AG04449 (cell line): ENCODE results near the gene BLOC1S3.

Experiments
- CTCF ChIA-PET: fragments of 350-600 bp; formaldehyde crosslinking; extraction: SDS; loops from one replicate; lab custom pipeline; 2021; ENCODE audit warnings: antibody characterized with exemption; lab: Yijun Ruan, JAX
- POLR2A ChIA-PET: fragments of 400-600, 350-600 bp; formaldehyde crosslinking; extraction: SDS; loops from one replicate; lab custom pipeline; 2020; ENCODE audit warnings: antibody characterized with exemption, inconsistent platforms; lab: Yijun Ruan, JAX
- DNase-seq: peaks from one replicate; pipeline ENCODE4 v3.0.0-alpha.2; 2010; ENCODE audit warnings: low read depth, low spot score
- H3K4me3 ChIP-seq: 2 replicates; pipeline ENCODE4 v1.5.1; 2011; ENCODE audit warnings: low read depth, mild to moderate bottlenecking, control low read depth, low read length
- TF ChIP-seq, protein P1 (sequence below): IDR thresholded peaks from one replicate; pipeline ENCODE4 v1.5.1; 2011; ENCODE audit warnings: mild to moderate bottlenecking, moderate library complexity, low read length, control low read depth, inconsistent platforms; ENCODE audit not compliant: insufficient read depth; ENCODE audit errors: missing control alignments

BLOC1S3 gene

DNA sequence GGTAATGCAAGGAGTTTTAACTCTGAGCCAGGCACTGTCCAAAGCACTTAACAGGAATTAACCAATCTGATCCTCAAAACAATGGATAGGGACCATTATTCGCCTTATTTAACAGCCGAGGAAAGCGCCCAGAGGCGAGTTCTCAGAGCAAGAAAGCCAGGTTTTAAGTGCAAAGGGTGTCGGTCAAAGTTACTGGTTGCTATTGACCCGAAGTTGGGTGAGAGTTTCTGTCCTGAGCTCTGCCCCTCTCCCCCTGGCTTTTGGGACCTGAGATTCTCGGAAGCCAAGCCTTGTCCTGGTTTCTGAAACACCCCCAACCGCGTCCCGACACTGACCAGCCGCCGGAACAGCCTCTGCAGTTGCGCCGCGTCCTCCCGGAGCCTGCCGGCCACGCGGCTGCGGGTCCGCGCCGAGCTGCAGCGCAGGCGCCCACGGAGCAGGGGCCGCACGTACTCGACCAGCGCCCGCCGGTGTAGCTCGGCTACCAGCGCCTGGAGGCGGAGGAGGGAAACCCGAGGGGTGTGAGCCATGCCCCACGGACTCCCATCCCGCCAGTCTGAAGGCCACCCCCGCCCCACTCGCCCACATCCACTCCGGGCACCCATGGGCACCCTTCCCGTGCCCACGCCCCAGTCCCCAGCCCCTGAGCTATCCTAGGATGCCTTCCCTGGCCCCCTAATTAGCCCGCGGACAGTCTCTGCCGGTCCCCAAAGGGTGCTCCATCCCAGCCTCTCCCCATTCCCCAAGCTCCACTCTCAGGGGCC lies 38.8 kb downstream of the BLOC1S3 start:
- ChIA-PET POLR2A (interaction anchor here (0.6 kb wide), 1 partner anchor 23 kb away, joined by 3 read pairs; no protein-coding TSS in a partner anchor), CTCF (no interaction called here)
- no peak for DNase-seq
- TF ChIP-seq, protein P1, sequence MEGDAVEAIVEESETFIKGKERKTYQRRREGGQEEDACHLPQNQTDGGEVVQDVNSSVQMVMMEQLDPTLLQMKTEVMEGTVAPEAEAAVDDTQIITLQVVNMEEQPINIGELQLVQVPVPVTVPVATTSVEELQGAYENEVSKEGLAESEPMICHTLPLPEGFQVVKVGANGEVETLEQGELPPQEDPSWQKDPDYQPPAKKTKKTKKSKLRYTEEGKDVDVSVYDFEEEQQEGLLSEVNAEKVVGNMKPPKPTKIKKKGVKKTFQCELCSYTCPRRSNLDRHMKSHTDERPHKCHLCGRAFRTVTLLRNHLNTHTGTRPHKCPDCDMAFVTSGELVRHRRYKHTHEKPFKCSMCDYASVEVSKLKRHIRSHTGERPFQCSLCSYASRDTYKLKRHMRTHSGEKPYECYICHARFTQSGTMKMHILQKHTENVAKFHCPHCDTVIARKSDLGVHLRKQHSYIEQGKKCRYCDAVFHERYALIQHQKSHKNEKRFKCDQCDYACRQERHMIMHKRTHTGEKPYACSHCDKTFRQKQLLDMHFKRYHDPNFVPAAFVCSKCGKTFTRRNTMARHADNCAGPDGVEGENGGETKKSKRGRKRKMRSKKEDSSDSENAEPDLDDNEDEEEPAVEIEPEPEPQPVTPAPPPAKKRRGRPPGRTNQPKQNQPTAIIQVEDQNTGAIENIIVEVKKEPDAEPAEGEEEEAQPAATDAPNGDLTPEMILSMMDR, result no peak
- H3K4me3 ChIP-seq, result no peak overlapping the region

DNA sequence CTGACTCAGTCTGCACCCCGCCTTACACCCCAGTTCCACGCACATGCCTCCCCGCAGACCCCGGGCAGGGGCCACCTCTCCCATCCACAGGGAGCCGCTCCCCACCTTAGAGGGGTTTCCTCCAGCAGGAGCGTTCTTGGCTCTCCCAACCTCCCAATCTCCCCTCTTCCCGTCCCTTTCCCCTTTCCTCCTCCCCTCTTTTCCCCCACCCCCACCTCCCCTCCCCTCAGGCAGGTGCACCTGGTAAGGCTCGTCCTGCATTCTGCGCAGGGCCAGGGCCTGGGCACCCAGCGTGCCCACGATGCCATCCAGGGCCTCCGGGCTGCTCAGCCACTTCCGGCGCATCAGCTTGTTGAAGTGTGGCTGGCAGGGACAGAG lies 39.4 kb downstream of the BLOC1S3 start:
- TF ChIP-seq, protein P1, result no peak
- no peak overlapping the region for H3K4me3 ChIP-seq
- DNase-seq, result no peak
- ChIA-PET POLR2A (no interaction called here), CTCF (no interaction called here)

DNA sequence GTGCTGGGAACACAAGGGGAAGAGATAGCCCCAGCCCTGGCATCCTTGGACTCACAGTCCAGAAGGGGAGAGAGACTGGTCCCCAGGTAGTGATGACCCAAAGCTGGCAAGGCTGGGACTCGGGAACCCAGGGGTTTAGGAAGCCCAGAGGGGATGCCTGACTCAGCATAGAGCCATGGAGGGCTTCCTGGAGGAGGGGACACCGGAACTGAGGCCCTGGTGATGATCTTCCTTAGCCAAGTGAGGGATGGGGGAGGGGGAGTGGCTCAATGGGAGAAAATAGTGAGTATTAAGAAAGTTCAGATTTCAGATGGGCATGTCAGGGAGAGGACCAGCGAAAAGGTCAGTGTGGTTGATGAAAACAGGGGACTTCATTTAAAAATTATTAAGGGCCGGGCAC lies 39.8 kb downstream of the BLOC1S3 start:
- TF ChIP-seq, protein P1, result no peak
- no peak overlapping the region for H3K4me3 ChIP-seq
- DNase-seq, result no peak
- POLR2A ChIA-PET, result interaction anchor here (0.7 kb wide), 1 partner anchor 138 kb away, joined by 6 read pairs; no protein-coding TSS in a partner anchor
- CTCF ChIA-PET, result interaction anchor here (0.8 kb wide), 1 partner anchor 15 kb away, joined by 3 read pairs; no protein-coding TSS in a partner anchor

DNA sequence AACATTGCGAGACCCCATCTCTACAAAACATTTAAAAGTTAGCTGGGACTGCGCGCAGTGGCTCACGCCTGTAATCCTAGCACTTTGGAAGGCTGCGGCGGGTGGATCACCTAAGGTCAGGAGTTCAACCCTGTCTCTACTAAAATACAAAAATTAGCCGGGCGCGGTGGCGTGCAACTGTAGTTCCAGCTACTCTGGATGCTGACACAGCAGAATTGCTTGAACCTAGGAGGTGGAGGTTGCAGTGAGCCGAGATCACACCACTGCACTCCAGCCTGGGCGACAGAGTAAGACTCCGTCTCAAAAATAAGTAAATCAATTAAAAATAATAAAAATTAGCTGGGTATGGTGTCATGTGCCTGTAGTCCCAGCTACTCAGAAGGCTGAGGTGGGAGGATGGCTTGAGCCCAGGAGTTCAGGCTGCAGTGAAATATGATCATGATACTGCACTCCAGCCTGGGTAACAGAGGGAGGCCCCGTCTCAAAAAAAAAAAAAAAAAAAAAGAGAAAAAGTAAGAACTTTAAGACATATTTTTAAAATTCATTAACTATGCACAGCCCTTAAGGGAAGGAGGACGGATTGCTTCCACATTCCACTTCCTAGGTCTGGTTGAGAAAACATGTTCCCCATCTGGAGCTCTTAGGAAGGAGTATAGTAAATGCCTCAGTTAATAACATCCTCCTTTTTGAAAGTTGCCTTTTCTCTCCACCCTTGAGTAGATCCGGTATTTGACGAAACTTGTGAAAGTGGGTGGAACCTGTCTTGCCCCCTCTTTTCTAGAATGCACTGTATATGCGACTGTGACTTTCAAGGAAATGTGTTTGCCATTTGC lies 40.5 kb downstream of the BLOC1S3 start:
- TF ChIP-seq, protein P1, result no peak
- no peak overlapping the region for H3K4me3 ChIP-seq
- ChIA-PET POLR2A (interaction anchor here (0.7 kb wide), 1 partner anchor 138 kb away, joined by 6 read pairs; no protein-coding TSS in a partner anchor), CTCF (interaction anchor here (0.7 to 0.8 kb wide), 3 partner anchors 13 to 218 kb away, joined by 3 read pairs; no protein-coding TSS in a partner anchor)
- no peak for DNase-seq

DNA sequence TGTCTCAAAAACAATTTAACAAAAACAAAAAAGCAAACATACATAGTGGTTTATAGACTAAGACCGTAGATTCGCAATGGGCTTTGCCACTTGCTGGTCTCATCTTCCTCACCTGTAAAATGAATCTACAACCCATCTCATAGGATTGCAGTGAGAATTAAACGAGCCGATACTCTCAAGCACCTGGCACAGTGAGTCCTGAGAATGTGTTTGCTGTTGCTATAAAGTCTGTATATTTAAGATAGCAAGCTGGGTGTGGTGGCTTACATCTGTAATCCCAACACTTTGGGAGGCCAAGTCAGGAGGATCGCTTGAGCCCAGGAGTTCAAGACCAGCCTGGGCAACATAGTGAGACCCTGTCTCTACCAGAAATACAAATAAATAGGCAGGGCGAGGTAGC lies 44.1 kb downstream of the BLOC1S3 start:
- no peak for DNase-seq
- ChIA-PET CTCF (no interaction called here), POLR2A (no interaction called here)
- H3K4me3 ChIP-seq, result no peak overlapping the region
- TF ChIP-seq, protein P1, result no peak

DNA sequence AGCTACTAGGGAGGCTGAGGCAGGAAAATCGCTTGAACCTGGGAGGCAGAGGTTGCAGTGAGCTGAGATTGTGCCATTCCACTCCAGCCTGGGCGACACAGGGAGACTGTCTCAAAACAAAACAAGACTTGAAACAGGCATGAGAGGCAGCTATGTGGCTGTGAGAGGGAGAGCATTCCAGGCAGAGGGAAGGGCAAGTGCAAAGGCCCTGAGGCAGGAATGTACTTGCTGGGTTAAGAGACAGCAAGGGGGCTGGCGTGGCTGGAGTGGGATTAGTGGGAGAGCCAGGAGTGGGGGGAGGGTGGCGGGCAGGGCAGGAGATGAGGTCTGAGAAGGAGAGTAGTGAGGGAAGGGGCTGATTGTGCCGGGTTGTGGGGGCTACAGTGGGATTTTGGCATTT lies 45.3 kb downstream of the BLOC1S3 start:
- TF ChIP-seq, protein P1, result no peak
- no peak for DNase-seq
- CTCF ChIA-PET, result no interaction called here
- no peak overlapping the region for H3K4me3 ChIP-seq
- POLR2A ChIA-PET, result no interaction called here
